Hematopoietic multipotent progenitor cell treated with erythropoietin and hydrocortisone succinate and interleukin-3 and kit ligand, for 17 days (in vitro differentiated cells): ENCODE measurements around the gene HMGCS1.
"Not testable (repeated sequence)": the region's sequence is repeated elsewhere in the genome, so short reads cannot be mapped to it uniquely, and the experiment has no call there.

Source experiments
- DNase-seq: peaks from one replicate; pipeline ENCODE4 v3.0.0-alpha.2; 2015; ENCODE audit warnings: low spot score

Gene HMGCS1

GRCh38 chr5:43312076-43312661 lies 1.0 kb downstream of the HMGCS1 start:
- peak; percentile 17 for DNase-seq

GRCh38 chr5:43309637-43310036 lies 3.6 kb downstream of the HMGCS1 start:
- peak; percentile 47 for DNase-seq

GRCh38 chr5:43309122-43309521 lies 4.1 kb downstream of the HMGCS1 start:
- no peak for DNase-seq

- DNase-seq = not testable (repeated sequence)
Measured at GRCh38 chr5:43306954-43307353, 6.3 kb downstream of the HMGCS1 start.

- peak; percentile 76 for DNase-seq
Measured at GRCh38 chr5:43305948-43306565, 7.2 kb downstream of the HMGCS1 start.

GRCh38 chr5:43304525-43304924 lies 8.7 kb downstream of the HMGCS1 start:
- DNase-seq = no peak

- DNase-seq = no peak
Measured at GRCh38 chr5:43303242-43303641, 10.0 kb downstream of the HMGCS1 start.

GRCh38 chr5:43302481-43302880 lies 10.7 kb downstream of the HMGCS1 start:
- DNase-seq = no peak

GRCh38 chr5:43301653-43302091 lies 11.5 kb downstream of the HMGCS1 start:
- DNase-seq = no peak

- DNase-seq = no peak
Measured at GRCh38 chr5:43300112-43300511, 13.1 kb downstream of the HMGCS1 start.

- DNase-seq = no peak
Measured at GRCh38 chr5:43298443-43298842, 14.8 kb downstream of the HMGCS1 start.

GRCh38 chr5:43296835-43297234 lies 16.4 kb downstream of the HMGCS1 start:
- DNase-seq = no peak

GRCh38 chr5:43295202-43295601 lies 18.0 kb downstream of the HMGCS1 start:
- DNase-seq = no peak

GRCh38 chr5:43294226-43294625 lies 19.0 kb downstream of the HMGCS1 start:
- no peak for DNase-seq

- no peak for DNase-seq
Measured at GRCh38 chr5:43290726-43291125, 22.5 kb downstream of the HMGCS1 start.

- no peak for DNase-seq
Measured at GRCh38 chr5:43288269-43288831, 24.9 kb downstream of the HMGCS1 start.

- no peak for DNase-seq
Measured at GRCh38 chr5:43287493-43287892, 25.7 kb downstream of the HMGCS1 start.

GRCh38 chr5:43286623-43287022 lies 26.6 kb downstream of the HMGCS1 start:
- DNase-seq = no peak

- no peak for DNase-seq
Measured at GRCh38 chr5:43281840-43282658, 31.2 kb downstream of the HMGCS1 start.

GRCh38 chr5:43279548-43280274 lies 33.5 kb downstream of the HMGCS1 start:
- DNase-seq = no peak

GRCh38 chr5:43275391-43275790 lies 37.8 kb downstream of the HMGCS1 start:
- DNase-seq = no peak

GRCh38 chr5:43274435-43275114 lies 38.6 kb downstream of the HMGCS1 start:
- DNase-seq = no peak
